DND-41 (cell line): ENCODE data around the gene RIN3.
"Not testable (repeated sequence)": the region's sequence is repeated elsewhere in the genome, so short reads cannot be mapped to it uniquely, and the experiment has no call there.

Experiments
- ATAC-seq: fragments of 200-7000 bp; cut with Tn5 transposase; 3 replicates; pipeline ENCODE4 v1.9.1; 2021; ENCODE audit warnings: low read depth; ENCODE audit not compliant: insufficient read depth
- DNase-seq: peaks from one replicate; pipeline ENCODE4 v3.0.0-alpha.2; 2020
- H2AFZ ChIP-seq: 2 replicates; pipeline ENCODE4 v1.6.0; 2012; ENCODE audit warnings: low read depth, low read length
- H3K27ac ChIP-seq: 2 replicates; pipeline ENCODE4 v1.5.1; 2012; ENCODE audit warnings: low read length, inconsistent platforms
- H3K27me3 ChIP-seq: fragments of 200-600 bp; sonication (generic); 2 replicates; pipeline ENCODE4 v1.6.0; 2012; ENCODE audit warnings: low read length, mild to moderate bottlenecking, inconsistent platforms; ENCODE audit not compliant: insufficient read depth, poor library complexity
- H3K36me3 ChIP-seq: 2 replicates; pipeline ENCODE4 v1.5.1; 2012; ENCODE audit warnings: low read length, inconsistent platforms; ENCODE audit not compliant: insufficient read depth
- H3K4me1 ChIP-seq: 2 replicates; pipeline ENCODE4 v1.5.1; 2012; ENCODE audit warnings: mild to moderate bottlenecking, low read length; ENCODE audit not compliant: insufficient read depth
- H3K4me2 ChIP-seq: 2 replicates; pipeline ENCODE4 v1.6.0; 2012; ENCODE audit warnings: mild to moderate bottlenecking, moderate library complexity, low read length, inconsistent platforms; ENCODE audit not compliant: insufficient read depth
- H3K4me3 ChIP-seq, 2 experiments: fragments of 200-600 bp in 1 of 2; shearing (Covaris generic) in 1 of 2; 2 replicates each; pipeline ENCODE4 v1.5.1; 2012 to 2016; ENCODE audit warnings: inconsistent platforms in 2 of 2, low read length in 2 of 2, mild to moderate bottlenecking in 2 of 2, low read depth in 1 of 2, moderate library complexity in 1 of 2
- H3K79me2 ChIP-seq: 2 replicates; pipeline ENCODE4 v1.6.0; 2012; ENCODE audit warnings: low read length, inconsistent platforms; ENCODE audit not compliant: insufficient read depth
- H3K9ac ChIP-seq: 2 replicates; pipeline ENCODE4 v1.6.0; 2012; ENCODE audit warnings: low read depth, mild to moderate bottlenecking, inconsistent platforms, low read length, moderate library complexity
- H3K9me3 ChIP-seq: 2 replicates; pipeline ENCODE4 v1.5.1; 2012; ENCODE audit warnings: low read length, moderate library complexity, mild to moderate bottlenecking, inconsistent platforms; ENCODE audit not compliant: insufficient read depth, severe bottlenecking
- H4K20me1 ChIP-seq: 2 replicates; pipeline ENCODE4 v1.6.0; 2012; ENCODE audit warnings: low read length; ENCODE audit not compliant: insufficient read depth
- CTCF ChIP-seq: IDR thresholded peaks from 2 replicates; pipeline ENCODE4 v1.5.1; 2012; ENCODE audit warnings: borderline replicate concordance, low read length, moderate library complexity, mild to moderate bottlenecking; ENCODE audit not compliant: poor library complexity, severe bottlenecking; ENCODE audit errors: extremely low read depth
- EZH2 ChIP-seq: IDR thresholded peaks from 3 replicates; pipeline ENCODE4 v1.6.1; 2012; ENCODE audit warnings: borderline replicate concordance, low read depth, mild to moderate bottlenecking, moderate library complexity, low read length, inconsistent platforms; ENCODE audit not compliant: severe bottlenecking

The RIN3 gene

GRCh38 chr14:92531106-92531873 lies 17.7 kb downstream of the RIN3 start:
- DNase-seq (peak; percentile 59), ATAC-seq (peak; percentile 93)
- H3K27me3 ChIP-seq = no peaks in the 10 kb centered on the region
- H3K79me2 ChIP-seq = no peaks in the 10 kb centered on the region
- no peak for TF ChIP-seq EZH2
- TF ChIP-seq CTCF = no peak
- H3K4me1 ChIP-seq = no peaks in the 10 kb centered on the region
- H3K9ac ChIP-seq = no peak overlapping the region
- H3K36me3 ChIP-seq = no peaks in the 10 kb centered on the region
- no peak overlapping the region for H2AFZ ChIP-seq
- no peak overlapping the region for H3K27ac ChIP-seq
- no peaks in the 10 kb centered on the region for H3K9me3 ChIP-seq
- H3K4me3 ChIP-seq = no peak overlapping the region
- no peaks in the 10 kb centered on the region for H4K20me1 ChIP-seq
- H3K4me2 ChIP-seq = no peak overlapping the region

DNA sequence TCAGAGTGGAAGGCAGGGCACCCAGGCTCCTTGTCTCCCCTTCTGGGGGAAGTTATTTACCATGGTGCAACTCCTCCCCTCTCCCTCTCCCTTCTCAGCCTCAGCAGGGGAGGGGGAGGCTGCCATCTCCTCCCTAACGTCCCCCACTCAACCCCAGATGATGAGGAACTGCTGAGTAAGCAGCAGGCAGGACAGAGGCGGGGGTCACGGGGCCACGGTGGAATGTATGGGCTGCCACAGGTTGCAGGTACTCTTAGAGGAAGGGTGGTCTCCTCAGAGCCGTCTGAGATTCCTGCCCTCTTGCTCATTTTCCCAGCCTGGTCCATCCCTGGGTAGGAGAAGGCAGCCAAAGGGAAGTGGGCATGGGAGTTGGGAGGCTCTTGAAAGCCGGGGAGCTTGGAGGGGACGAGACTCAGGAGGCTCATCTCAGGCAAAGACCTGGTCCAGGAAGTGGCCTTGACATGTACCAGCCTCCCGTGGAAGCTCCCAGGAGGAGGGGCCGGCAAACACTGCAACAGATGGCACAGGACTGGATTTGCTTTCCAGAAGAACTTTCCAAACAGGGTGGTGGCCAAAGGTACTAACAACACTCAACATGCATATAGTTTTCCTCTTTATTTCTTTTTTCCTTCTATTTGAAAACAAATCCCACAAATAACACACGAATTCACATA lies 19.0 kb downstream of the RIN3 start:
- Histone ChIP-seq H4K20me1 (no peaks in the 10 kb centered on the region), H3K4me1 (no peaks in the 10 kb centered on the region), H3K27ac (no peak overlapping the region), H3K4me2 (no peak overlapping the region), H3K9me3 (no peaks in the 10 kb centered on the region), H3K79me2 (no peaks in the 10 kb centered on the region), H3K36me3 (no peaks in the 10 kb centered on the region), H3K9ac (no peak overlapping the region), H3K27me3 (no peaks in the 10 kb centered on the region), H2AFZ (no peak overlapping the region), H3K4me3 (no peak overlapping the region)
- ATAC-seq = no peak
- TF ChIP-seq EZH2 (no peak), CTCF (no peak)
- no peak for DNase-seq

DNA sequence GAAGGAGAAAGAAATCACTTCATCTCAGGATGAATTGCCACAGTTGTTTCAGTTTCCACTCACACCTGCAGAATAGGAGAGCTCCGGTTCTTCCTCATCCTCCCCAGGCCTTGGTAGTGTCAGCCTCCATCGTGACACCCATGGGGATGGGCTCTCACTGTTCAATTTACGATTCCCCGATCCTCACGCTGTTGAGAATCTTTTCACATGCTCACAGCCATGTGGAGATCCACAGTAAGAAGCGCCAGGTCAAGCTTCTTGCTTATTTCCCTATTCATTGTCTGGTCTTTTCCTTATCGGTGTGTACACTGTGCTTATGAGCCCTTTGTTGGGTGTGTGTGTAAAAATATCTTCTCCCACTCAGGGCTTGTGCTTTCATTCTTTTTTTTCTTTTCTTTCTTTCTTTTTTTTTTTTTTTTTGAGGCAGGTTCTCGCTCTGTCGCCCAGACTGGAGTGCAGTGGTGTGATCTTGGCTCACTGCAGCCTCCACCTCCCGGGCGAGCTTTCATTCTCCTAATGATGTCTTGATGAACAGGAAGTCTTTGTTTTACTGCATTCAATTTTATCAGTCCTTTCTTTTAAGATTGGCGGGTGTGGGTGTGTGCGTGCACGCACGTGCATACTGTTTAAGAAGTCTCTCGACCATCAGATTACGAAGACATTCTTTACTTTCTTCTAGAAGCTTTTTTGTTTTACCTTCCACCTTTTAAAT lies 21.5 kb downstream of the RIN3 start:
- H2AFZ ChIP-seq = no peak overlapping the region
- TF ChIP-seq CTCF = no peak
- no peak for TF ChIP-seq EZH2
- ATAC-seq (no peak), DNase-seq (no peak)
- H3K27me3 ChIP-seq = no peaks in the 10 kb centered on the region
- no peak overlapping the region for H3K9ac ChIP-seq
- H3K4me3 ChIP-seq = no peak overlapping the region
- no peaks in the 10 kb centered on the region for H3K36me3 ChIP-seq
- H3K4me2 ChIP-seq = no peak overlapping the region
- H3K79me2 ChIP-seq = no peaks in the 10 kb centered on the region
- no peaks in the 10 kb centered on the region for H4K20me1 ChIP-seq
- no peaks in the 10 kb centered on the region for H3K9me3 ChIP-seq
- no peak overlapping the region for H3K27ac ChIP-seq
- H3K4me1 ChIP-seq = no peaks in the 10 kb centered on the region

GRCh38 chr14:92536231-92536630 lies 22.6 kb downstream of the RIN3 start:
- not testable (repeated sequence) for H4K20me1 ChIP-seq, ATAC-seq, H3K9me3 ChIP-seq, H3K27ac ChIP-seq, H3K36me3 ChIP-seq, H2AFZ ChIP-seq, H3K9ac ChIP-seq, H3K79me2 ChIP-seq, DNase-seq, H3K4me1 ChIP-seq, H3K4me3 ChIP-seq, H3K4me2 ChIP-seq, H3K27me3 ChIP-seq
